Measurements from ENCODE around the gene SORCS2.

Gene SORCS2

GRCh38 chr4:7285244-7286094, 93.1 kb downstream of the SORCS2 start:
- in situ Hi-C loops (cut with MboI; ENCODE audit: low sequenced_read_pairs): no loop called here

GRCh38 chr4:7286170-7286569, 93.8 kb downstream of the SORCS2 start:
- in situ Hi-C loops (cut with MboI; ENCODE audit: low sequenced_read_pairs): no loop called here

- in situ Hi-C loops (cut with MboI; ENCODE audit: low sequenced_read_pairs): no loop called here
Measured at GRCh38 chr4:7286798-7287197, 94.5 kb downstream of the SORCS2 start.

GRCh38 chr4:7287274-7287917, 95.1 kb downstream of the SORCS2 start:
- in situ Hi-C loops (cut with MboI; ENCODE audit: low sequenced_read_pairs): no loop called here

GRCh38 chr4:7287918-7288280, 95.6 kb downstream of the SORCS2 start:
- in situ Hi-C loops (cut with MboI; ENCODE audit: low sequenced_read_pairs): no loop called here

GRCh38 chr4:7288751-7289523, 96.6 kb downstream of the SORCS2 start:
- in situ Hi-C loops (cut with MboI; ENCODE audit: low sequenced_read_pairs): no loop called here

- in situ Hi-C loops (cut with MboI; ENCODE audit: low sequenced_read_pairs): no loop called here
Measured at GRCh38 chr4:7289589-7289988, 97.3 kb downstream of the SORCS2 start.

GRCh38 chr4:7291372-7292114, 99.2 kb downstream of the SORCS2 start:
- in situ Hi-C loops (cut with MboI; ENCODE audit: low sequenced_read_pairs): no loop called here

- in situ Hi-C loops (cut with MboI; ENCODE audit: low sequenced_read_pairs): no loop called here
Measured at GRCh38 chr4:7293703-7294102, 101.4 kb downstream of the SORCS2 start.

GRCh38 chr4:7294176-7294756, 101.9 kb downstream of the SORCS2 start:
- in situ Hi-C loops (cut with MboI; ENCODE audit: low sequenced_read_pairs): no loop called here

GRCh38 chr4:7295197-7295910, 103.0 kb downstream of the SORCS2 start:
- in situ Hi-C loops (cut with MboI; ENCODE audit: low sequenced_read_pairs): no loop called here

GRCh38 chr4:7295911-7296660, 103.7 kb downstream of the SORCS2 start:
- in situ Hi-C loops (cut with MboI; ENCODE audit: low sequenced_read_pairs): no loop called here

- in situ Hi-C loops (cut with MboI; ENCODE audit: low sequenced_read_pairs): no loop called here
Measured at GRCh38 chr4:7296661-7297335, 104.5 kb downstream of the SORCS2 start.

- in situ Hi-C loops (cut with MboI; ENCODE audit: low sequenced_read_pairs): no loop called here
Measured at GRCh38 chr4:7297374-7297773, 105.0 kb downstream of the SORCS2 start.

GRCh38 chr4:7297881-7298280, 105.5 kb downstream of the SORCS2 start:
- in situ Hi-C loops (cut with MboI; ENCODE audit: low sequenced_read_pairs): no loop called here

GRCh38 chr4:7298619-7299009, 106.3 kb downstream of the SORCS2 start:
- in situ Hi-C loops (cut with MboI; ENCODE audit: low sequenced_read_pairs): no loop called here

- in situ Hi-C loops (cut with MboI; ENCODE audit: low sequenced_read_pairs): no loop called here
Measured at GRCh38 chr4:7299010-7299907, 106.9 kb downstream of the SORCS2 start.
